ENCODE measurements around the gene PKDREJ. TPM values are rescaled to one million over a fixed set of nuclear protein-coding genes. Genes with fewer than 3 reads are reported as not detected.
A peak's percentile ranks its signal among the peaks of the same experiment; 100 is the strongest.

Gene PKDREJ
- total RNA-seq, 1 experiment from 2014 or later, result 0.02 TPM

DNA sequence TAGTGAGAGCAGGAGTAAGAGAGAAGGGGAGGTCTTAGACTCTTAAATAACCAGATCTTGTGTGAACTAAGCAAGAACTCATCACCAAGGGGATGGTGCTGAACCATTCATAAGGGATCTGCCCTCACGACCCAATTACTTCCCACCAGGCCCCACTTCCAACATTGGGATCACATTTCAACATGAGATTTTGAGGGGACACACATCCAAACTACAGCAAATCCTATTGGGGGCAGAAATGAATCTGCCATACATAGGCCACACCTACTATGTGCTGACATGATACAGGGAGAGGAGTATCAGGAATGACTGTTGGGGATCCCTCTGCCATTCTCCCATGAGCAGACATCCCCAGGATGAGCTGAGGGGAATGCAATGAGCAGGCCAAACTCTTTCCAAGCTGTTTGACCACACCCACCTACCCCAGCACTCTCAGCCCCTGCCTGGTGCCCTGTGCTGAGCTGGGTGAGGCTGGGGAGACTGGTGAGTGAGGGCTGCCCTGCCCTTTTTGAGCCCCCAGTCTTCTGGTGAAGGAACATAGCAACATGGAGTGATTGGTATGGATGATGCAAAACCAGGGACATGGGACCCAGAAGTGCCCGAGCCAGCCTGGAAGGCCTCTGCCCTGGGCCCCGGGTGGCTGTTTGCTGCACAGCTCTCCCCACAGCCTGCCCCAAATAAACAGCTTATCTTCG is 32.3 kb upstream of the PKDREJ start:
- peaks cover 28% of the 10 kb centered on the region for H3K36me3 Mint-ChIP-seq
- H3K4me1 Mint-ChIP-seq, result peaks cover 27% of the 10 kb centered on the region
- no peak overlapping the region for H3K27ac Mint-ChIP-seq
- no peaks in the 10 kb centered on the region; the same call in 1 of the 2 replicates for H3K27me3 Mint-ChIP-seq (ENCODE audit: low read depth)
- CTCF ChIA-PET, result interaction anchor here (1.3 to 3.1 kb wide), 6 partner anchors 18 to 177 kb away, joined by 3 to 12 read pairs (median 6); partner anchors contain the start of genes CDPF1 and TTC38
- DNase-seq (ENCODE audit: low spot score) (no peak), ATAC-seq (no peak)
- no peaks in the 10 kb centered on the region for H3K9me3 Mint-ChIP-seq
- peak overlapping the region; percentile 78 for H3K4me3 Mint-ChIP-seq
- TF ChIP-seq SP1 (CRISPR knock-in tag; conservative IDR thresholded peaks at IDR 0.05), result no peak
- TF ChIP-seq, protein P1, sequence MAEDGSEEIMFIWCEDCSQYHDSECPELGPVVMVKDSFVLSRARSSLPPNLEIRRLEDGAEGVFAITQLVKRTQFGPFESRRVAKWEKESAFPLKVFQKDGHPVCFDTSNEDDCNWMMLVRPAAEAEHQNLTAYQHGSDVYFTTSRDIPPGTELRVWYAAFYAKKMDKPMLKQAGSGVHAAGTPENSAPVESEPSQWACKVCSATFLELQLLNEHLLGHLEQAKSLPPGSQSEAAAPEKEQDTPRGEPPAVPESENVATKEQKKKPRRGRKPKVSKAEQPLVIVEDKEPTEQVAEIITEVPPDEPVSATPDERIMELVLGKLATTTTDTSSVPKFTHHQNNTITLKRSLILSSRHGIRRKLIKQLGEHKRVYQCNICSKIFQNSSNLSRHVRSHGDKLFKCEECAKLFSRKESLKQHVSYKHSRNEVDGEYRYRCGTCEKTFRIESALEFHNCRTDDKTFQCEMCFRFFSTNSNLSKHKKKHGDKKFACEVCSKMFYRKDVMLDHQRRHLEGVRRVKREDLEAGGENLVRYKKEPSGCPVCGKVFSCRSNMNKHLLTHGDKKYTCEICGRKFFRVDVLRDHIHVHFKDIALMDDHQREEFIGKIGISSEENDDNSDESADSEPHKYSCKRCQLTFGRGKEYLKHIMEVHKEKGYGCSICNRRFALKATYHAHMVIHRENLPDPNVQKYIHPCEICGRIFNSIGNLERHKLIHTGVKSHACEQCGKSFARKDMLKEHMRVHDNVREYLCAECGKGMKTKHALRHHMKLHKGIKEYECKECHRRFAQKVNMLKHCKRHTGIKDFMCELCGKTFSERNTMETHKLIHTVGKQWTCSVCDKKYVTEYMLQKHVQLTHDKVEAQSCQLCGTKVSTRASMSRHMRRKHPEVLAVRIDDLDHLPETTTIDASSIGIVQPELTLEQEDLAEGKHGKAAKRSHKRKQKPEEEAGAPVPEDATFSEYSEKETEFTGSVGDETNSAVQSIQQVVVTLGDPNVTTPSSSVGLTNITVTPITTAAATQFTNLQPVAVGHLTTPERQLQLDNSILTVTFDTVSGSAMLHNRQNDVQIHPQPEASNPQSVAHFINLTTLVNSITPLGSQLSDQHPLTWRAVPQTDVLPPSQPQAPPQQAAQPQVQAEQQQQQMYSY (CRISPR knock-in tag; IDR thresholded peaks at IDR 0.05), result no peak
- TF ChIP-seq, protein P2, sequence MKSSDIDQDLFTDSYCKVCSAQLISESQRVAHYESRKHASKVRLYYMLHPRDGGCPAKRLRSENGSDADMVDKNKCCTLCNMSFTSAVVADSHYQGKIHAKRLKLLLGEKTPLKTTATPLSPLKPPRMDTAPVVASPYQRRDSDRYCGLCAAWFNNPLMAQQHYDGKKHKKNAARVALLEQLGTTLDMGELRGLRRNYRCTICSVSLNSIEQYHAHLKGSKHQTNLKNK (CRISPR knock-in tag; IDR thresholded peaks at IDR 0.05), result no peak
- TF ChIP-seq, protein P3, sequence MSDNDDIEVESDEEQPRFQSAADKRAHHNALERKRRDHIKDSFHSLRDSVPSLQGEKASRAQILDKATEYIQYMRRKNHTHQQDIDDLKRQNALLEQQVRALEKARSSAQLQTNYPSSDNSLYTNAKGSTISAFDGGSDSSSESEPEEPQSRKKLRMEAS (CRISPR knock-in tag; IDR thresholded peaks at IDR 0.05), result no peak
- no peak for TF ChIP-seq TEAD4 (CRISPR knock-in tag; IDR thresholded peaks at IDR 0.05)
- TF ChIP-seq, protein P4, sequence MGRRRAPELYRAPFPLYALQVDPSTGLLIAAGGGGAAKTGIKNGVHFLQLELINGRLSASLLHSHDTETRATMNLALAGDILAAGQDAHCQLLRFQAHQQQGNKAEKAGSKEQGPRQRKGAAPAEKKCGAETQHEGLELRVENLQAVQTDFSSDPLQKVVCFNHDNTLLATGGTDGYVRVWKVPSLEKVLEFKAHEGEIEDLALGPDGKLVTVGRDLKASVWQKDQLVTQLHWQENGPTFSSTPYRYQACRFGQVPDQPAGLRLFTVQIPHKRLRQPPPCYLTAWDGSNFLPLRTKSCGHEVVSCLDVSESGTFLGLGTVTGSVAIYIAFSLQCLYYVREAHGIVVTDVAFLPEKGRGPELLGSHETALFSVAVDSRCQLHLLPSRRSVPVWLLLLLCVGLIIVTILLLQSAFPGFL (CRISPR knock-in tag; IDR thresholded peaks at IDR 0.05; ENCODE audit: borderline replicate concordance), result no peak
- TF ChIP-seq ZBTB21 (CRISPR knock-in tag; IDR thresholded peaks at IDR 0.05; ENCODE audit: borderline replicate concordance), result no peak
- TF ChIP-seq, protein P5, sequence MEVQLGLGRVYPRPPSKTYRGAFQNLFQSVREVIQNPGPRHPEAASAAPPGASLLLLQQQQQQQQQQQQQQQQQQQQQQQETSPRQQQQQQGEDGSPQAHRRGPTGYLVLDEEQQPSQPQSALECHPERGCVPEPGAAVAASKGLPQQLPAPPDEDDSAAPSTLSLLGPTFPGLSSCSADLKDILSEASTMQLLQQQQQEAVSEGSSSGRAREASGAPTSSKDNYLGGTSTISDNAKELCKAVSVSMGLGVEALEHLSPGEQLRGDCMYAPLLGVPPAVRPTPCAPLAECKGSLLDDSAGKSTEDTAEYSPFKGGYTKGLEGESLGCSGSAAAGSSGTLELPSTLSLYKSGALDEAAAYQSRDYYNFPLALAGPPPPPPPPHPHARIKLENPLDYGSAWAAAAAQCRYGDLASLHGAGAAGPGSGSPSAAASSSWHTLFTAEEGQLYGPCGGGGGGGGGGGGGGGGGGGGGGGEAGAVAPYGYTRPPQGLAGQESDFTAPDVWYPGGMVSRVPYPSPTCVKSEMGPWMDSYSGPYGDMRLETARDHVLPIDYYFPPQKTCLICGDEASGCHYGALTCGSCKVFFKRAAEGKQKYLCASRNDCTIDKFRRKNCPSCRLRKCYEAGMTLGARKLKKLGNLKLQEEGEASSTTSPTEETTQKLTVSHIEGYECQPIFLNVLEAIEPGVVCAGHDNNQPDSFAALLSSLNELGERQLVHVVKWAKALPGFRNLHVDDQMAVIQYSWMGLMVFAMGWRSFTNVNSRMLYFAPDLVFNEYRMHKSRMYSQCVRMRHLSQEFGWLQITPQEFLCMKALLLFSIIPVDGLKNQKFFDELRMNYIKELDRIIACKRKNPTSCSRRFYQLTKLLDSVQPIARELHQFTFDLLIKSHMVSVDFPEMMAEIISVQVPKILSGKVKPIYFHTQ (CRISPR knock-in tag; IDR thresholded peaks at IDR 0.05), result no peak
- TF ChIP-seq EMX1 (CRISPR knock-in tag; IDR thresholded peaks at IDR 0.05), result no peak
- TF ChIP-seq FOXK1 (CRISPR knock-in tag; IDR thresholded peaks at IDR 0.05), result no peak
- TF ChIP-seq, protein P6, sequence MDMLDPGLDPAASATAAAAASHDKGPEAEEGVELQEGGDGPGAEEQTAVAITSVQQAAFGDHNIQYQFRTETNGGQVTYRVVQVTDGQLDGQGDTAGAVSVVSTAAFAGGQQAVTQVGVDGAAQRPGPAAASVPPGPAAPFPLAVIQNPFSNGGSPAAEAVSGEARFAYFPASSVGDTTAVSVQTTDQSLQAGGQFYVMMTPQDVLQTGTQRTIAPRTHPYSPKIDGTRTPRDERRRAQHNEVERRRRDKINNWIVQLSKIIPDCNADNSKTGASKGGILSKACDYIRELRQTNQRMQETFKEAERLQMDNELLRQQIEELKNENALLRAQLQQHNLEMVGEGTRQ (CRISPR knock-in tag; IDR thresholded peaks at IDR 0.05), result no peak
- no peak for TF ChIP-seq TEAD1 (CRISPR knock-in tag; IDR thresholded peaks at IDR 0.05)
- no peak for TF ChIP-seq ETV6 (CRISPR knock-in tag; IDR thresholded peaks at IDR 0.05)
- TF ChIP-seq, protein P7, sequence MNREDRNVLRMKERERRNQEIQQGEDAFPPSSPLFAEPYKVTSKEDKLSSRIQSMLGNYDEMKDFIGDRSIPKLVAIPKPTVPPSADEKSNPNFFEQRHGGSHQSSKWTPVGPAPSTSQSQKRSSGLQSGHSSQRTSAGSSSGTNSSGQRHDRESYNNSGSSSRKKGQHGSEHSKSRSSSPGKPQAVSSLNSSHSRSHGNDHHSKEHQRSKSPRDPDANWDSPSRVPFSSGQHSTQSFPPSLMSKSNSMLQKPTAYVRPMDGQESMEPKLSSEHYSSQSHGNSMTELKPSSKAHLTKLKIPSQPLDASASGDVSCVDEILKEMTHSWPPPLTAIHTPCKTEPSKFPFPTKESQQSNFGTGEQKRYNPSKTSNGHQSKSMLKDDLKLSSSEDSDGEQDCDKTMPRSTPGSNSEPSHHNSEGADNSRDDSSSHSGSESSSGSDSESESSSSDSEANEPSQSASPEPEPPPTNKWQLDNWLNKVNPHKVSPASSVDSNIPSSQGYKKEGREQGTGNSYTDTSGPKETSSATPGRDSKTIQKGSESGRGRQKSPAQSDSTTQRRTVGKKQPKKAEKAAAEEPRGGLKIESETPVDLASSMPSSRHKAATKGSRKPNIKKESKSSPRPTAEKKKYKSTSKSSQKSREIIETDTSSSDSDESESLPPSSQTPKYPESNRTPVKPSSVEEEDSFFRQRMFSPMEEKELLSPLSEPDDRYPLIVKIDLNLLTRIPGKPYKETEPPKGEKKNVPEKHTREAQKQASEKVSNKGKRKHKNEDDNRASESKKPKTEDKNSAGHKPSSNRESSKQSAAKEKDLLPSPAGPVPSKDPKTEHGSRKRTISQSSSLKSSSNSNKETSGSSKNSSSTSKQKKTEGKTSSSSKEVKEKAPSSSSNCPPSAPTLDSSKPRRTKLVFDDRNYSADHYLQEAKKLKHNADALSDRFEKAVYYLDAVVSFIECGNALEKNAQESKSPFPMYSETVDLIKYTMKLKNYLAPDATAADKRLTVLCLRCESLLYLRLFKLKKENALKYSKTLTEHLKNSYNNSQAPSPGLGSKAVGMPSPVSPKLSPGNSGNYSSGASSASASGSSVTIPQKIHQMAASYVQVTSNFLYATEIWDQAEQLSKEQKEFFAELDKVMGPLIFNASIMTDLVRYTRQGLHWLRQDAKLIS (CRISPR knock-in tag; IDR thresholded peaks at IDR 0.05; ENCODE audit: borderline replicate concordance), result no peak
- no peak for TF ChIP-seq JUN (CRISPR knock-in tag; IDR thresholded peaks at IDR 0.05)
- POLR2A ChIA-PET, result interaction anchor here (1.2 kb wide), 1 partner anchor 9 kb away, joined by 3 read pairs; no protein-coding TSS in a partner anchor
